HG02884 (cell line): ENCODE results near the gene ANKRD30BL.
"Not testable (repeated sequence)": the region's sequence is repeated elsewhere in the genome, so short reads cannot be mapped to it uniquely, and the experiment has no call there.

Experiments
- ATAC-seq: cut with Tn5 transposase; IDR thresholded peaks from one replicate; pipeline ENCODE4 v1.9.1; 2021; ENCODE audit warnings: mild to moderate bottlenecking, moderate library complexity; ENCODE audit not compliant: unreplicated experiment

The ANKRD30BL gene

GRCh38 chr2:132161161-132162124 is at the start of gene ANKRD30BL:
TSS of gene ANKRD30BL (minus strand) at chr2:132161952. CDS start at chr2:132161705, 247 bp downstream.
- not testable (repeated sequence) for ATAC-seq

- not testable (repeated sequence) for ATAC-seq
Observed at GRCh38 chr2:132202866-132203265, 41.1 kb upstream of the ANKRD30BL start.

- not testable (repeated sequence) for ATAC-seq
Observed at GRCh38 chr2:132192854-132193253, 31.1 kb upstream of the ANKRD30BL start.

GRCh38 chr2:132167100-132167499 is 5.3 kb upstream of the ANKRD30BL start:
- not testable (repeated sequence) for ATAC-seq

GRCh38 chr2:132162125-132162660 is 441 bp upstream of the ANKRD30BL start:
- ATAC-seq: not testable (repeated sequence)

GRCh38 chr2:132146774-132147173 is 15.0 kb downstream of the ANKRD30BL start:
- ATAC-seq: not testable (repeated sequence)
